Measurements from ENCODE around the gene RGS12.

The RGS12 gene

GRCh38 chr4:3263876-3264193 lies 29.0 kb upstream of the RGS12 start:
- H3K27ac ChIP-seq, result no peak overlapping the region
- TF ChIP-seq CTCF (conservative IDR thresholded peaks at IDR 0.05), result no peak
- no peak for TF ChIP-seq ZFX (IDR thresholded peaks at IDR 0.05)

- no peak for TF ChIP-seq CTCF (conservative IDR thresholded peaks at IDR 0.05)
- no peak for TF ChIP-seq ZFX (IDR thresholded peaks at IDR 0.05)
- no peak overlapping the region for H3K27ac ChIP-seq
Observed at GRCh38 chr4:3266076-3266475, 26.7 kb upstream of the RGS12 start.

- TF ChIP-seq CTCF (conservative IDR thresholded peaks at IDR 0.05) (no peak), ZFX (IDR thresholded peaks at IDR 0.05) (no peak)
- H3K27ac ChIP-seq, result no peak overlapping the region
Observed at GRCh38 chr4:3267576-3268394, 25.0 kb upstream of the RGS12 start.

- no peak for TF ChIP-seq CTCF (conservative IDR thresholded peaks at IDR 0.05)
- no peak for TF ChIP-seq ZFX (IDR thresholded peaks at IDR 0.05)
- H3K27ac ChIP-seq, result no peak overlapping the region
Observed at GRCh38 chr4:3268395-3269104, 24.3 kb upstream of the RGS12 start.

- TF ChIP-seq CTCF (conservative IDR thresholded peaks at IDR 0.05), result no peak
- TF ChIP-seq ZFX (IDR thresholded peaks at IDR 0.05), result no peak
- H3K27ac ChIP-seq, result no peak overlapping the region
Observed at GRCh38 chr4:3269105-3269927, 23.5 kb upstream of the RGS12 start.

GRCh38 chr4:3269991-3270611 lies 22.7 kb upstream of the RGS12 start:
- TF ChIP-seq ZFX (IDR thresholded peaks at IDR 0.05) (no peak), CTCF (conservative IDR thresholded peaks at IDR 0.05) (no peak)
- no peak overlapping the region for H3K27ac ChIP-seq

Measured in C4-2B (cell line).